HG02588 (cell line): ENCODE results near the gene ATG7.

Source experiments
- ATAC-seq: cut with Tn5 transposase; IDR thresholded peaks from one replicate; pipeline ENCODE4 v1.9.1; 2021; ENCODE audit warnings: mild to moderate bottlenecking, moderate library complexity; ENCODE audit not compliant: unreplicated experiment

Gene ATG7

GRCh38 chr3:11546657-11547302, 274.6 kb downstream of the ATG7 start:
- no peak for ATAC-seq

DNA sequence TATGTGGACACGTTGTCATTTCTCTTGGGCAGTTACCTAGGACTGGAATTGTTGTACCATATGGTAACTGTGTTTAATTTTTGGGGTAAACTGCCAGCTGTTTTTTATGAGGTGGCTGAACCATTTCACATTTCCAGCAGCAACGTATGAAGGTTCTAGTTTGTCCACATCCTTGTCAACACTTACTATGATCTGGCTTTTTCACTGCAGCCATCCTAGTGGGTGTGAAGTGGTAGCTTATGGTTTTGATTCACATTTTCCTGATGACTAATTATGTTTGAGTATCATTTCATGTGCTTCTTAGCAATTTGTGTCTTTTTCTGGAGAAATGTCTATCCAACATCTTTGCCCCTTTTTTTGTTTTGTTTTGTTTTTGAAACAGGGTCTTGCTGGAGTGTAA, 275.3 kb downstream of the ATG7 start:
- ATAC-seq, result no peak

GRCh38 chr3:11548721-11549131, 276.5 kb downstream of the ATG7 start:
- ATAC-seq, result no peak

DNA sequence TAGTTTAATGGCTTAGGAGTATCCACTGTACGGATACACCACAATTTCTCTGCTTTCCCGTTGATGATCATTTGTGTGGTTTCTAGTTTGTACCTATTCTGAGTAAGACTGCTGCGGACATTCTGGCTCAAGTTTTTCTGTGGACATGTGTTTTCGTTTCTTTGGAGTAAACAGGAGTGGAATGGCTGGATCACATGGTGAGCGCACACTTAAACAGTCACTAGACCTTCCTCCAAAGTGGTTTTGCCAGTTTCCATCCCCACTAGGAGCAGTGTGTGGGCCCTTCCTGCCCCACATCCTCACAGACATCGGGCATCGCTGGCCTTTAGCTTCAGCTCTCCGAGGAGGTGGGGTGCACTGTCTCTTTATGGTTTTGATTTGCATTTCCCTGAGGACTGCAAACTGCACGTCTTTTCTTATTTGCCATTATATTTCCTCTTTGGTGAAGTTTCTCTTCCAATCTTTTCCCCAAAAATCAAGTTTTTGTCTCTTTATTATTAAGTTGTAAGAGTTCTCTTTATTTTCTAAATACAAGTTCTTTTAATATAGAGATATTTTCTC, 277.5 kb downstream of the ATG7 start:
- ATAC-seq, result no peak

DNA sequence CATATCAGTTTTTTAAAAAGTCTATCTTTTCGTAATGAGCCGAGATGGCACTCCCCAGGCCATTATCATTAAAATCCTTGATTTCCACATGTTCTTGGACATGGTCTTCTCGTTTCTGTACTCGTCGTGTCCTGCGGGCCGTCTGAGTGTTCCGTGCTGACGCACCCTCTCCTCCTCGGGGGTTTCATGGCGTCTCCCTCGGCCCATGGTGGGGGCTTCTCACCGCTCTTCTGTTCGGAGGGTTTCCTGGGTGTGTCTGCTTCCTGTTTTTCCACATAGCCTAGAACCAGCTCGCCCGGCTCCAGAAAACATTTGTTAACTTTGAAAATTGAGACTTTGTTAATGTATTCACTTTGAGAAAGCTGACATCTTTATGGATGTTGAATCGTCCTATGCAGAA, 278.8 kb downstream of the ATG7 start:
- no peak for ATAC-seq

DNA sequence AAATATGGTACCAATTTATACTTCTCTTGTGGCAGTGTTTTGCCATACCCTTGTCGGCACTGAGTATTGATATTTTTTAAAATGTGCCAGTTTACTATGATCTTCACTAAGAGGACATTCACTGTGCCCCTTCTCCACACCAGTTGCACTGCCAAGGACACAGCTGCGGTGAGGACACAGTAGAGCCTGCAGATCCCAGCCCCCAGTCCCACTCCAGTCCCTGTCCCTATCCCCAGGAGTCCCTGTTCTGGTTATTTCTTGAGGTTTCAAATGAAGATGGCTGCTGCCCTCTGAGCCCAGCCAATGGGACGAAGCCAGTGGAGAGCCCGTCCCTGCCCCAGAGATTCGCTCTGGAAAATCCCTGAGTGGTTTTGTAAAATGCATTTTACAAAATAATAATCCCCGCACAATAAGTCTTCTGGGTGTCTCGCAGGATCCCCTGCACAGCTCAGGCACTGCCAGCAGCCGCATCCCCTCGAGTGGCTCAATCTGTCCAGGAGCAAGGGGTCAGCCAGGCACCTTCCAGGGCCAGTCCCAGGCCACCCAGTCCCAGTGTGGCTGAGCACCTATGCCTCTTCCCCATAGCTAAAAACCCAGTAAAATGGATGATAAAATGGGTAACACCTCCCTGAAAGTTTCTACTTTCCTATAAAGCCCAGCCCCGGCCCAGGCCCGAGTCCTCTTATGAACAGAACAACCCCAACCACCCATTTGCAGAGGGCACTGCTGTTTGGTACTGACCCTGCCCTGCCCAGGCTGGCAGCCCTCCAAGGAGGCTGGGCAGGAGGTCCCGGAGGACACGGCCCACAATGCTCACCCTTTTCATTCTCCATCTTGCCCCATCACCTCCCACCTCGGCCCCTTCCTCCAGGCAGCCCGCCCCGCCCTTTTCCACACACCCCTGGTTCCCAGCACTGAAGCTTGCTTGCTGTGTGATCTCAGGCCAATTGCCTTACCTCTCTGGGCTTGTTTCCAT, 280.4 kb downstream of the ATG7 start:
- no peak for ATAC-seq

DNA sequence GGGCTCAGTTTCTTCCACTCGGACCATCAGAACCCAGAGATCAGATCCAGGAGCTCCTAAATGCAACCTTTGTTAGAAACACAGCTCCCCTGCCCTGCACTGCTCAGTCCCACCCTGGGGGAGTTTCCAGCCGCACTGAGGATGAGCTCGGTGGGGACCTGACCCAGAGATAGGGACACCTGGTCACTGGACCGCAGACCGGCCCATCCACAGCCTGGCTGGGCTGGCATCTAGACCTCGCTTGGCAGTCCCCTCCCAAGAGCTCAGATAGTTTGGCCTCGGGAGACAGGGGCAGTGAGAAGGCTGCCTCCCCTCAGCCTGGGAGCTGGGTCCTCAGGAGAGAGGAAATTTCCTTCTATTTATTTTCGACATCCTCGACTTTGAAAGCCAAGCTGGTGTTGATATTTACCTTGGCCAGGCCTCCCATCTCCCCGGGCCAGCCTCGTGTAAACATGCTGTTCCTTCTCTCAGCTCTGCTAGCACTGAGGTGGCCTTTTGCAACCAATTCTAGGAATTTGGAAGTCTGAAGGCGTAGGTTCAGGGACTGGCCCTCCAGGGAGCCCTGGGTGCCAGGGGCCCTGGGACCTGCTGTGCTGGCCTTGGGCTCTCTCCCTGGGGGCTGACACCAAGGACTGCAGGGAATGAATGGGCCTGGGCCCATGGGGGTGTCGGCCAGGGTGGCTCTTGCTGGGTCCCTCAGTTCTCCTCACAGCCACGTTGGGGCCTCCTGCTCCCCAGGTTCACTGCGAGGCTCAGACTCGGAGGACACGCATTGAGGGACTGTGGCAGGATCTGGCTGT, 281.4 kb downstream of the ATG7 start:
- no peak for ATAC-seq

DNA sequence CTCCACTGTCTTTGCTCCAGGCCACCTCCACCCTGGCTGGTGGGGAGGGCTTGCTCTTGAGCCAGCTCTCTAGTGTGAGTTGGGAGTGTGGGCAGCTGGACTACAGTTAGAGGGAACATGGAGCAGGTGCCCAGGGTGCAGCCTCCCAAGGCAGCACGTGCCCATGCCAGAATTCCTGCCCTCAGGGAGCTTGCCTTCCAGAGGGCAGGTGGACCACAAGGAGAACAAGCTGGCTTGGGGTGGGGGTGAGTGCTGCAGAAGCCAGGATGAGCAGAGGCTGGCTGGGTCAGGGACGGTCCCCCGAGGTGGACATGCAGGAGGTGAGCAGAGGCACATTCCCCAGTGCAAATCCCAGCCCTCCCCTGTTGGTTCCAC, 282.0 kb downstream of the ATG7 start:
- no peak for ATAC-seq

DNA sequence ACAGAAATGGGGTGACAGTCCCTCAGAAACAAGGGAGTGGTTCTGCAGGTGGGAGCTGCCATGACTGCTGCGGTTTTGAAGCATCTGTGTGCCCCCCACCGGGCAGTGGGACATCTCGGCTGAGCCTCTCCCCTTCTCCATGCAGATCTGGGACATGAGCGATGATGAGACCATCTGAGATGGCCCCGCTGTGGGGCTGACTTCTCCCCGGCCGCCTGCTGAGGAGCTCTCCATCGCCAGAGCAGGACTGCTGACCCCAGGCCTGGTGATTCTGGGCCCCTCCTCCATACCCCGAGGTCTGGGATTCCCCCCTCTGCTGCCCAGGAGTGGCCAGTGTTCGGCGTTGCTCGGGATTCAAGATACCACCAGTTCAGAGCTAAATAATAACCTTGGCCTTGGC, 282.5 kb downstream of the ATG7 start:
- ATAC-seq, result no peak

GRCh38 chr3:11555211-11555782, 283.1 kb downstream of the ATG7 start:
- ATAC-seq, result no peak

DNA sequence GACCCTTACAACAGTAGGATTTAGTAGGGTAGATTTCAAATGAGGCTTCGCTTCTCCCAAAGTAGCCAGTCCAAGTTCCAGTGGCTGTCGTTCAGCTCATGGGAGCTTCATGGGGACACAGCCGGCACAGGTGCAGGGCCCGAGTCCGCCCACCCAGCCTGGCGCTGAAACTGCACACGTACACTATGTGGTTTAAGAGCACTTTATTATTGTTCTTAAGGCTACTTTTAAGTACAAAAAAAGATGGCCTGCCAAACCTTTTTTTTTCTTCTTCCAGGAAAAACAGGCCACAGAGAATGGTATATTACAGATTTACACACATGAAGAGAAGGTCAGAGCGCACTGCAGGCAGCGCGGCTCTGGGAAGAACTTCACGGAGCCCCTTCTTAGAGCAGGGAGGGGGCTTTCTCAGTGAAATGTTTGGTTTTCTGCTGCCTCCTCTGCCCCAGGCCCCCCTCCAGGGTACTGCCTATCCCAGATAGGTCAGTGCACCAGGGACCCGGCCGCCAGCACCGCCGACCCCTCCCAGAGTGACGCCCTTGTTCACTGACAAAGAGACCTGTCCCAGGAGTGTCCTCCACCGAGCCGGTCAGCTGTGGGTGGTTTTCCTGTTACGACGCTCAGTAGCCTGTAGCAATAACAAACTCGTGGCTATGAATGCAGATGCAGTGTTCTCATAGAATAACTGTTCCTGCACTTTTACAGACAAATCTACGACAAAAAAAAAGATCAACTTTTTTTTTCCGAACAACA, 283.9 kb downstream of the ATG7 start:
- no peak for ATAC-seq

DNA sequence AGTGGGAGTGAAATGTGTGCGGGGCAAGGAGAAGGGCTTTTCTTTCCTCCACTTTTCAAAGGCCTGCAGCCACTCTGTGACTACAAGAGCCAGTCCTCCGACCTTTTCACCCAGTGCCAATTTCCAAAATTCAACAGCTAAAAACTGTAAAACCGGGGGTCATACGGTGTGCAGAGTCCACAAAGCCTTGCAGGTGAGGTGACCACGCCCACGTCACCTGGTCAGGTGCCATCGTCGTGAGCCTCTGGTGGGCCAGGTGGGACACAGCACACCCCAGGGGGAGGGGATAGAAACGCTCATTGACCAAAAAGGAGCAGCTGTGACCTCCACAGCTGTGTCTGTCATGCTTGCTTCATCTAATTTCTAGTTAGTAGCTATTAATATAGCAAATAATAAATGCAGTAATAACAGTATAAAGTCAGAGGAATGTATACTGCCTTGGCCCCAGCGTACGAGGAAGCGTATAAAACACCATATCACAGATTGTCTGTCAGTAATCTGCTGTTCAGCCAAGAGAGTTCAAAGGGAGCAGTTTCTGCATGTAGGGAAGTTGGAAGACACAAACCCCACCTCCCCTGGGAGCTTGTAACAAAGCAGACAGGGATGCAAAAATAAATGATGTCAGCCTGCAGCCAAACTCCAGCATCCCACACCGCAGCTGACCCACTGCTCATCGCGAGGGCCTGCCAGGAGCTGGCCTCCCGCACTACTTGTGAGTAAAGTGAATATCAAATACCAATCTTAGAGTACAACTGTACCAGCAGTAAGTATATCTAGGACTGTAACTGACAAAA, 284.9 kb downstream of the ATG7 start:
- no peak for ATAC-seq

DNA sequence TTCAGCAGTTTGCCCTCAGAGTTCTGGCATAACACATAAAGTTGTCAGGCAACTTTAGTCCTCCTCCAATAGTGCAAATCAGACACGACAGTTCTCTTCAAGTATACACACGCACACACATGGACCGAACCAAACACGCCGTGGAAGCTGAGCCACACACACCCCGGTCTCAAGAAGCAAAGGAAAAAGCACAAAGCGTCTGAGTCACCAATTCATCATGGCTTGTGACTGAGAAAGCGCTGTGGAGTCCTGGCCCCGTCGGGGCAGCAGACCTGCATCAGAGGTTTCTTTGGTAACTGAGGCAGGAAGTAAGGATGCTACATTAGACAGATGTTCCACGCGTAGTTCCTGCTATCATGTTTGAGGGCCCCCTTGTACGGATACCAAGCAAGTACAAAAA, 285.8 kb downstream of the ATG7 start:
- ATAC-seq, result no peak

DNA sequence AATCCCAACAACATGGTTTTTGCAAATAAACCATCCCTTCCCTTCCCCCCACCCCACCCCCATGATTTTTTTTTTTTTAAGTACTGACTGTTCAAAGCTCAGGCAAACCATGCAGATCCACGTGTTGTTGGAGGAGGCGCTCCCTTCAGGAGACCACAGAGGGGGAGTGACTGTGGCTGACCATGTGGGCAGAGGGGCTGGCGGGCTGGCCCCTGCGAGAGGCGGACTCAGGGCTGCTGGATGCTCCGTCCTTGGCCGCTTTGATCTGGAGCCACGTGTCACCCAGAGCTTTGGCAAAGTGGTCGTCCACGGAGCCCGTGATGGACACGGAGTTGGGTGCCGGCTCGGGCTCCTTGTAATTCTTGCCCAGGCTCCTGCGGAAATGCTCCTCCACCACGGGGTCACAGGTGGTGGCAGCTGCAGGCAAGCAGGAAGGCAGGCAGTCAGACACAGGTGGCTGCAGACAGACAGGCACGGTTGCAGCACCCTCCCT, 286.3 kb downstream of the ATG7 start:
- ATAC-seq, result no peak

DNA sequence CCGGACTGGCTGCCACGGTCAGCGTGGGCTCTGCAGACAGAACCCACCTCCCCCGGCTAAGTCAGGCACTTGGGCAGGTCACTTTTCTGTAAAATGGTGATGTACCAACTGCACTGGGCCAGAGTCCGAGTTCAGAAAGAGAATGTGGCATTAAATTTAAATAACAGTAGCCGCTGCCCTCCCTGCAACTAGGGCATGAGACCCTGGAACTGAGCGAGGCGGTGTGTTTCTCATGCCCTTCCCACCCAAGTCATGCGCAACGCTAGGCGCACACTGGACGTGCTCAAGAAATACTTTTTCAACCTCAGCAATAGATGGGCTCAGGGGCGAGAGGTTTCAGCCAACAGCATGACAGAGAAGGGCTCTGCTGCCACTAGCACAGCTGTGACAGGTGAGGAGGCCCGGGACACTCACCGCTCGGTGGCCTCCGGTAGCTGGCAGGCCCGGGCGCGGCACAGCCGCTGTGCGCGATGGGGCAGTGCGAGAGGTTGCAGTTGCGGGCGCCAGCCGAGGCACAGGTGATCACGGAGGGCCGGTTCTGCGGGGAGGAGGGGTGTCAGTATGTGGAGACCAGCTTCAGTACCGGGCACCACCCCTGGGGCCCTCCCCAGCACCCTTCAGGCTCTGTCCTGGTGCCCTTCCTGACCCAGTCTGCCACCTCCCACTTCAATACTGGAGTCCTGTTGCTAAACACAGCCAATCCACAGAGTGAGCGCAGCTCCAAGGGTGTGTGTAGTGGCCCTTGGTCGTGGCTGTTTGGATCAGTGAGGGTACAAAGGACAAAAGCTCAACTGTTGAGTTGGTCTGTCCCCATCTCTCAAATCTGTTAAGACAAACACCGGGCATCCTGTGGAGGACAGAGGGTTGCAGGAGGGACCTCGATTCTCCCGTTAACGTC, 287.0 kb downstream of the ATG7 start:
- no peak for ATAC-seq

DNA sequence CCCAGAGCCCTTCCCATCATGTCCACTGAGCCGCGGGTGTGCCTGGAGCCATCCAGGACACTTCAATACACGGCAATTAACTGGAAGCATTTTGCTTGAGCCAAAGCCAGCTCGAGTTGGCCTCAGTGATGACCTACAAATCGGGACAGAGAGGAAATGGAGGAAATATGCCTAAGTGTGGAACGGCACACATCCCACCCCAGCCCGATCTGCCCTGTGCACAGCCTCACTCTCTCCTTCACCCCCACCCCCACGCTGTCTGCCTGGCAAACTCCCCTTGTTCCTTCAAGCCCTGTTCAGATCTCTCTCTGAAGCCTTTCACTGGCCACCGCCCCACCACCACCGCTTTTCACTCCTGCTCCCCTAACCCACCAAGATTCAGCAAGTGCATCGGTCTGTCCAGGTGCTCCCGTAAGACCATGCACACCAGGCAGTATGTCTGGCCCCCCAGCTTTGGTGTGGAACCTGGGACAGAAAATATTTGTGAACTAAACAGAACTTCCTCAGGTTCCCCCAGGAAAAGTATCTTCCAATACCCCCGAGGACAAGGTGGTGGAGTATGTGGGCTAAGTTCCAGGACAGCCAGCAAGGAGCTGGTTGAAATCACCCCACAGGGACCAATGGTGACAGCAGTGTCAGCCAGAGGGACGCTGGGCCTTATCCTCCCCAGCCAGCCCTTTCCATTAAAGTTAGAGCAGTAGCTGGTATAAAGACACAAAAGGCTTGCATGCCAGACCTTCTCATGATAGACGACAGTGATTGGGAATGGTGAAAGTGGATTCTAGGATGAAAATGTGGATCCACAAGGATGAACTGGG, 287.8 kb downstream of the ATG7 start:
- ATAC-seq, result no peak

DNA sequence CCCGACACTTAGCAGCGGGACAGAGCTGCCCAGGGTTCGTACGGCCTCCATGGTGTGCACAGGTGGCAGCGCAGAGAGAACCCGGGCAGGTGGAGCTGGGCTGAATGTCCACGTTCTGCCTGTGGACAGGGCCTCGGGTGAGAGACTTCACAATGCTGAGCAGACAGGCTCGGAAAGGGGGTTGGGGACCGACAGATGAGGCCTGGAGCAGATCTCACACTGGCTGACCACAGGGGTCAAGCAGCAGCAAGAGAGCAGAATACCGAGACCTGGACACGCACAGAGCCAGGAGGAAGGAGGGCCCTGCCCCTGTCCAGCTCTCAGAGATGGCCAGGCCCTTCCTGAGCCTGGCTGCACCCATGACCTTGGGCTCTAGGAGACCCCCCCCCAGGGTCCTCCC, 288.5 kb downstream of the ATG7 start:
- no peak for ATAC-seq
